GM21576 (cell line): ENCODE measurements around the gene DYNLT2.
"Not testable (repeated sequence)": the region's sequence is repeated elsewhere in the genome, so short reads cannot be mapped to it uniquely, and the experiment has no call there.

Source experiments
- ATAC-seq: cut with Tn5 transposase; IDR thresholded peaks from one replicate; pipeline ENCODE4 v1.9.1; 2021; ENCODE audit warnings: mild to moderate bottlenecking, moderate library complexity; ENCODE audit not compliant: unreplicated experiment

DYNLT2 gene

DNA sequence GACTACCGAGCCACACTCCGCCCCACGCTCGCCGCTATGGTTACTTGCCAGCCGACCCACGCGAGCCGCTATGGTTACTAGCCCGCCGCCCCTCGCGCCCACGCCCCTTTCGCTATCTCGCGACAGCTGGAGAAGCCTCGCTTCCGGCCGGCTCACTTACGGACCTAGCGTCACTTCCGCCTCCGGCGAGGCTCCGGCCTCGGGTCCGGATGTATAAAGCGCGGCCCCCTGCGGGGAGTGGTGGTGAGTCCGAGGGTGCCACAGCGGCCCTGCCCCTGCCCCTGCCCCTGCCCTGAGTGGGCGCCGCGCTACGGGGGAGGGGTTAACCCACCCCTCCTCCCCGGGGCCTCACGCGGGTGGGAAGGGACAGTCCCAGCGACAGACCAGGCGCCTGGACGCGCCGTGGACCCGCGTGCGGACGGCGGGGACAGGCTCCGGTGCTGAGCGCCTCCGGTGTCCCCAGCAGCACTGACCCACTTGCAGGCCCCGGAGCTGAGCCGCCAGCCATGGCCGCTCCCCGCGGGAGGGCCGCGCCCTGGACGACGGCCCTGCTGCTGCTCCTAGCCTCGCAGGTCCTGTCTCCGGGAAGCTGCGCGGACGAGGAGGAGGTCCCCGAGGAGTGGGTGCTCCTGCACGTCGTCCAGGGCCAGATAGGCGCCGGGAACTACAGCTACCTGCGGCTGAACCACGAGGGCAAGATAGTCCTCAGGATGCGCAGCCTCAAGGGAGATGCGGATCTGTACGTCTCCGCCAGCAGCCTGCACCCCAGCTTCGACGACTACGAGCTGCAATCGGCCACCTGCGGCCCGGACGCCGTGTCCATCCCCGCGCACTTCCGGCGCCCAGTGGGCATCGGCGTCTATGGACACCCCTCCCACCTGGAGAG is 49.2 kb downstream of the DYNLT2 start, which contains the start of the genes C6orf120 and WDR27:
TSS of gene C6orf120 (plus strand) at position 173 of the 886 bp plus-strand sequence. CDS start at position 507, 334 bp downstream.
TSS of gene WDR27 (minus strand) at position 76 of the 886 bp plus-strand sequence. CDS start 13,024 bp downstream, outside the sequence.
- ATAC-seq: peak; percentile 92

DNA sequence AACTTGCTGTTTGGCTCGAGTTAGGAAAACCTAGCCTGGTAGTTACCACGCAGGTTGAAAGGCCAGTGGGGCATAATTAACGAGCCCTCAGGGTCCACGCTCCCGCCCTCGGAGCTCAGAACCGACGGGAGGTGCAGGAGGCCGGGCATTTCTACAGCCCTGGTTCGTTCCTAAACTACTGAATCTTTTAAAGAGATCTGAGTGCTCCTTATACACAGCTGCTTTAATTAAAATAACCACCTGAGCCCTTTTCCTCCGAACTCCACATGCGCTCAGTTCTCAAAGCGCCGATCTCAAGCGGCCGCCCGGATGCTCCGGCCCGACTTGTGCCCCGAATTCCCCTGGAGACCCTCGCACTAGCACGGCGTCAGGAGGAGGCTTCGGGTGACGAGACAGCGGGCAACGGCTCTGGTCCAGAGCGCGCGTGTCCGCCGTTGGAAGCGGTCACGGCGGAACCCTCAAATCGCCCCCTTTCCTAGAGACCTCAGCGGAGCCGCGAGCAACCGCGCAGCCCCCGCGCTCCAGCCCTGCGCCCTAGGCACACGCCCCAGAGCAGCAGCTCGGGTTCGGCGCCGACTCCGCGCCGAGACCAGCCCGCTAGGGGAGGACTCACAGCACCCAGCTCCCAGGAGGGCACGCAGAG is 49.9 kb downstream of the DYNLT2 start:
- peak; percentile 6 for ATAC-seq

DNA sequence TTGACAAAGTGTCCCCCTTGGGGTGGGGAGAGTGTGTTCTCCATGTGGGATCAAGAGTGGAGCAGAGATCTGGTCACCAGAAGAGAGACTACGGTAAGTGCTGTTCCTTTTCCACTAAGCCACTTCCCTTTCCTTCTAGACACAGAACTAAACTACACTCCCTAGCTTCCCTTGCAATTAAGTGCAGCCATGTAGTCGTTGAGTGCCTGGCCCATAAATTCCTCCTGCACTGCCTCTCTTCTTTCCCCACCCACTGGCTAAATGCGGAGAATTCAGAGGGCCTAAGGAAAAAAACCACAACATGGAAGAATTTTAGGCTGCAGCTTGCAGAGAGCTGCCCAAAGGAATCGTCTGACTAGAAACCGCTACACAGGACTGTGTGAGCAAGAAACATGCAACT is 51.1 kb downstream of the DYNLT2 start:
- no peak for ATAC-seq

DNA sequence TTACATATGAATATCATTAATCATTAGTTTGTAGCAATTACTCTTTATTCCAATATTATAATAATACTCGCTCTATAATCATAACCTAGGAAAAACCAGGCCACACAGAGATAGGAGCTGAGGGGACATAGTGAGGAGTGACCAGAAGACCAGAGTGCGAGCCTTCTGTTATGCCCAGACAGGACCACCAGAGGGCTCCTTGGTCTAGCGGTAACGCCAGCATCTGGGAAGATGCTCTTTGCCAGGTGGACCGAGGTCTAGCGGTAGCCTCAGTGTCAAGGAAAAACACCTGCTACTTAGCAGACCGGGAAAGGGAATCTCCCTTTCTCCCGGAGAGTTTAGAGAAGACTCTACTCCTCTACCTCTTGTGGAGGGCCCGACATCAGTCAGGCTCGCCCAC is 54.3 kb downstream of the DYNLT2 start:
- not testable (repeated sequence) for ATAC-seq

DNA sequence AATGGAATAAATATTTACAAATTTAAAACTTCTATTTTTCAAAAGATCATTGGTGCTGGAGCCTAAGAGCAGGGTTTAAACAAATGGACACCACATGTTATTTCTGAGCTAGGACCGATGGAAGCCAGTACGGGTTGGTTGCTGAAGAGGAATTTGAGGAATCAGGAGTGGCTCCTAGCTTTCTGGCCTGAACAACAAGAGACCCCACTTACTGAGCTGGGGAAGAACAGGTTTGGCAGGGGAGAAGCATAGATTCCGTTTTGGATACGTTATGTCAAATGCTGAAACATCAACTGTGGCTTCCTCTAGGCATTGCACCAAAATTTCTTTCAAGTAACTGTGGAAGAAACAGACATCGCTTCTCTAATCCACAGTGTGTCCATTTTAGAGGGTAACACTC is 56.2 kb downstream of the DYNLT2 start:
- ATAC-seq: no peak

DNA sequence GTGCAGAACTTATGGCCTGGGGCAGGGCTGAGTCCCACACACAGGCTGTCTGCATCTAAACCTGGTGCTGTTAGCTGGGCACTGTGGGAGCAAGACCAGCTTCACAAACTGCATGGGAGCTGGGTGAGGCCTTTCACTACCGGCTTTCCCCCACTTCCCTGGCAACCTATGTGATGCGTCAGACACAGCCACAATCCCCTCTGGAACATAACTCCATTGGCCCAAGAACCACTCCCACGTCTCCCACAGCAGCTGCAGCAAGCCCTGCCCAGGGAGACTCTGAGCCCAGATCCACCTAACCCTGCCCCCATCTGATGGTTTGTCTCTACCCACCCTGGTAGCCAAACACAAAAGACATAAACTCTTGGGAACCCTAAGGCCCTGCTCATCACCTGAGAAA is 58.9 kb downstream of the DYNLT2 start:
- no peak for ATAC-seq

DNA sequence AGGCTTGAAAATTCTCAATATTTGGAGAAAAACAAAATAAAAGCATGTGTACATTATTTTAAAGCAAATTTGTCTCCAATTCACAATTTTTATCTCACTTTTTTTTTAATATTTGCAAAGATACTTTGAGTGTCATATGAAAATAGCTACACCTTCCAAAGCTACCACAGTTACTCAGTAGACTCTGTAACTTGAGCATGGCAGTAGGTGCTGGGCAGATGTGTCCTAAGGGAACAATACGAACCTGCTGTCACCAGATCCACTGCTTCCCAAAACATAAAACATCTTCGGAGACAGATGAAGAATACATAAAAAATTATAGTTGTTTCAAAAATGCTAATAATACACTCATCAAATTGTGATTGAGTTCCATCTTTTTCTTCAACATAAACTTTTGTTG is 60.1 kb downstream of the DYNLT2 start:
- no peak for ATAC-seq
